Endothelial cell of umbilical vein (primary cell): Measurements from ENCODE around the gene CCNF. TPM values are rescaled to one million over a fixed set of nuclear protein-coding genes. Genes with fewer than 3 reads are reported as not detected.

ENCODE experiments used
- BruUV-seq: library from RNA; stranded (reverse); fragments of 400-500 nt; replicated peaks from 2 replicates; lab custom pipeline; 2021; lab: Mats Ljungman, UMichigan
- CTCF ChIA-PET: fragments of 300-600, 350-600 bp; sonication (Branson Sonifier 250); formaldehyde crosslinking; loops from one replicate; lab custom pipeline; 2021; ENCODE audit warnings: antibody characterized with exemption, inconsistent platforms; lab: Charles Lee
- POLR2A ChIA-PET: fragments of 300-600, 350-600 bp; sonication (Branson Sonifier 250); formaldehyde crosslinking; loops from one replicate; lab custom pipeline; 2021; ENCODE audit warnings: antibody characterized with exemption, inconsistent platforms; lab: Charles Lee
- DNase-seq: peaks from one replicate; pipeline ENCODE4 v3.0.0-alpha.2; 2011; ENCODE audit warnings: low read depth, low spot score
- FAIRE-seq: peaks from 2 replicates; lab custom pipeline; 2011; peaks lifted over from hg19 to GRCh38; lab: Jason Lieb, UNC
- H2AFZ ChIP-seq: 2 replicates; pipeline ENCODE4 v1.6.0; 2012; ENCODE audit warnings: low read depth, low read length, control low read depth, inconsistent platforms
- H3K27ac ChIP-seq: 2 replicates; pipeline ENCODE4 v1.5.1; 2011; ENCODE audit warnings: low read depth, mild to moderate bottlenecking, control low read depth, low read length, moderate library complexity; ENCODE audit not compliant: insufficient read depth
- H3K27me3 ChIP-seq, 2 experiments: 2 replicates each; pipeline versions ENCODE4 v1.6.0 to v1.6.1; 2011; ENCODE audit warnings: low read length in 2 of 2, mixed read lengths in 1 of 2; ENCODE audit not compliant: control insufficient read depth in 2 of 2, insufficient read depth in 2 of 2
- H3K36me3 ChIP-seq, 2 experiments: 2 replicates in 1 of 2; 3 replicates in 1 of 2; pipeline ENCODE4 v1.5.1; 2011; ENCODE audit warnings: low read length in 2 of 2, mild to moderate bottlenecking in 1 of 2, moderate library complexity in 1 of 2; ENCODE audit not compliant: control insufficient read depth in 2 of 2, insufficient read depth in 2 of 2; ENCODE audit errors: extremely low read depth in 1 of 2
- H3K4me1 ChIP-seq: 3 replicates; pipeline ENCODE4 v1.5.1; 2011; ENCODE audit warnings: mild to moderate bottlenecking, low read length; ENCODE audit not compliant: control insufficient read depth, insufficient read depth; ENCODE audit errors: extremely low read depth
- H3K4me2 ChIP-seq: 2 replicates; pipeline ENCODE4 v1.6.1; 2011; ENCODE audit warnings: low read length, control low read depth, mixed read lengths; ENCODE audit not compliant: insufficient read depth
- H3K4me3 ChIP-seq, 3 experiments: fragments of 200-600 bp in 1 of 3; sonication (generic), shearing (Covaris generic) in 1 of 3; replicated peaks in 1 of 3; 2 replicates each; pipeline ENCODE4 v1.5.1; 2011 to 2016; ENCODE audit warnings: control low read depth in 3 of 3, low read length in 3 of 3, mild to moderate bottlenecking in 2 of 3, inconsistent platforms in 1 of 3, low read depth in 1 of 3, moderate library complexity in 1 of 3; ENCODE audit not compliant: insufficient read depth in 1 of 3
- H3K79me2 ChIP-seq: 2 replicates; pipeline ENCODE4 v1.6.0; 2012; ENCODE audit warnings: low read length, inconsistent platforms; ENCODE audit not compliant: control insufficient read depth, insufficient read depth
- H3K9ac ChIP-seq: replicated peaks from 2 replicates; pipeline ENCODE3; 2011; ENCODE audit warnings: low read length, control low read depth; ENCODE audit not compliant: insufficient read depth; ENCODE audit errors: extremely low read depth
- H3K9me1 ChIP-seq: replicated peaks from 3 replicates; pipeline ENCODE4 v1.6.0; 2011; ENCODE audit warnings: mild to moderate bottlenecking, low read length; ENCODE audit not compliant: control insufficient read depth, insufficient read depth; ENCODE audit errors: extremely low read depth
- H3K9me3 ChIP-seq: replicated peaks from 2 replicates; pipeline ENCODE4 v1.5.1; 2012; ENCODE audit warnings: low read length, inconsistent platforms; ENCODE audit not compliant: control insufficient read depth, insufficient read depth
- H4K20me1 ChIP-seq: replicated peaks from 2 replicates; pipeline ENCODE3; 2011; ENCODE audit warnings: mild to moderate bottlenecking, low read length; ENCODE audit not compliant: control insufficient read depth, insufficient read depth; ENCODE audit errors: extremely low read depth
- EZH2 ChIP-seq: IDR thresholded peaks from 2 replicates; pipeline ENCODE4 v1.6.1; 2012; ENCODE audit warnings: borderline replicate concordance, low read depth, mild to moderate bottlenecking, moderate library complexity, low read length, inconsistent platforms; ENCODE audit not compliant: severe bottlenecking
- FOS ChIP-seq: IDR thresholded peaks from 2 replicates; pipeline ENCODE4 v1.6.1; 2011; ENCODE audit warnings: mild to moderate bottlenecking, low read length, moderate library complexity, borderline replicate concordance; ENCODE audit not compliant: insufficient read depth
- GATA2 ChIP-seq: IDR thresholded peaks from 2 replicates; pipeline ENCODE4 v1.7.0; 2011; ENCODE audit warnings: low read depth, mild to moderate bottlenecking, moderate library complexity, mixed read lengths, low read length; ENCODE audit not compliant: insufficient read length, insufficient read depth
- JUN ChIP-seq: IDR thresholded peaks from 2 replicates; pipeline ENCODE4 v1.6.1; 2011; ENCODE audit warnings: borderline replicate concordance, low read depth; ENCODE audit not compliant: insufficient read length, insufficient read depth
- MYC ChIP-seq: IDR thresholded peaks from one replicate; pipeline ENCODE4 v1.6.1; 2011; ENCODE audit warnings: mild to moderate bottlenecking, low read depth, low read length
- POLR2A ChIP-seq: IDR thresholded peaks from 2 replicates; pipeline ENCODE4 v1.6.1; 2012; ENCODE audit warnings: low read depth, mild to moderate bottlenecking, control low read depth, low read length
- POLR2AphosphoS5 ChIP-seq: IDR thresholded peaks from 2 replicates; pipeline ENCODE4 v1.6.1; 2012; ENCODE audit warnings: low read depth, mild to moderate bottlenecking, control low read depth, low read length, moderate library complexity; ENCODE audit not compliant: insufficient read depth
- dilution Hi-C: fragments of 300-500 bp; cut with MboI; formaldehyde crosslinking; loops from one replicate; pipeline ENCODE4 v1.15.0; 2019; ENCODE audit warnings: low sequenced_read_pairs; ENCODE audit not compliant: extremely low pct_ligation_motif_present
- intact Hi-C: fragments of 100-400 bp; cut with micrococcal nuclease; formaldehyde crosslinking; loops from one replicate; pipeline ENCODE4 v1.10.0; 2022
- polyA plus RNA-seq, 4 experiments: library from polyadenylated mRNA; depleted of rRNA in 3 of 4; stranded (reverse) in 3 of 4; unstranded in 1 of 4; fragments of >200 nt; gene quantifications; 2 replicates each; pipeline versions ENCODE4 v1.2.1 to v1.2.3, GENCODE V29; 2011 to 2012; ENCODE audit warnings: missing spikeins in 1 of 4
- total RNA-seq: library from RNA; stranded (reverse); gene quantifications from 2 replicates; pipeline ENCODE4 v1.2.3, GENCODE V29; 2021
- TF ChIP-seq, protein P1 (sequence below): IDR thresholded peaks from 2 replicates; pipeline ENCODE4 v1.6.1; 2011; ENCODE audit not compliant: insufficient read depth, insufficient read length
- TF ChIP-seq, protein P2 (sequence below), 2 donors: IDR thresholded peaks; 1 replicate in 1 of 2; 2 replicates in 1 of 2; pipeline ENCODE4 v1.5.1; 2011; ENCODE audit warnings: low read length in 2 of 2, mild to moderate bottlenecking in 2 of 2, moderate library complexity in 2 of 2, control low read depth in 1 of 2, inconsistent platforms in 1 of 2, low read depth in 1 of 2; ENCODE audit not compliant: insufficient read depth in 1 of 2; ENCODE audit errors: extremely low read depth in 1 of 2

CCNF gene
- total and polyA plus RNA-seq, 2 donors (not counting 3 experiments of a cell fraction or from before 2014, with no cell fraction given) = 13.9 to 48.9 TPM

DNA sequence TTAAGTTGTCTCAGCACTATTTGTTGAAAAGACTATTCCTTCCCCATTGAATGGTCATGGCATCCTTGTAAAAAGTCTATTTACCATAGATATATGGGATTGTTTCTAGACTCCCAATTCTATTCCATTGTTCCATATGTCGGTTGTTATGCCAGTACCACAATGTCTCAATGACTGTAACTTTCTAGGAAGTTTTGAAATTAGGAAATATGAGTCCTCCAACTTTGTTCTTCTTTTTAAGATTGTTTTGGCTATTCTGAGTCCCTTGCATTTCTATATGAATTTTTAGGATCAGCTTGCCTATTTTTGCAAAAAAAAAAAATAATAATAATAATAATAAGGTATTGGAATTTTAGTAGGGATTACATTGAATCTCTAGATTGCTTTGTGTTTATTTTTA, 45.7 kb upstream of the CCNF start:
- Histone ChIP-seq H3K27me3 (peaks cover 7 to 8% of the 10 kb centered on the region in 2 experiments), H3K4me3 (no peak overlapping the region), H3K27ac (no peak overlapping the region), H2AFZ (no peak overlapping the region), H3K9me3 (no peaks in the 10 kb centered on the region), H3K9ac (no peak overlapping the region), H4K20me1 (no peaks in the 10 kb centered on the region), H3K36me3 (no peaks in the 10 kb centered on the region), H3K9me1 (no peaks in the 10 kb centered on the region), H3K4me1 (no peaks in the 10 kb centered on the region), H3K79me2 (no peaks in the 10 kb centered on the region), H3K4me2 (no peak overlapping the region)
- intact Hi-C loops = no loop called here
- BruUV-seq = no TSS peak
- ChIA-PET POLR2A (no interaction called here), CTCF (interaction anchor here (1.4 to 1.8 kb wide), 2 partner anchors 21 to 33 kb away, joined by 3 read pairs; no protein-coding TSS in a partner anchor)
- TF ChIP-seq JUN (no peak), GATA2 (no peak), POLR2A (no peak), MYC (no peak), POLR2AphosphoS5 (no peak), EZH2 (no peak), FOS (no peak)
- TF ChIP-seq, protein P1, sequence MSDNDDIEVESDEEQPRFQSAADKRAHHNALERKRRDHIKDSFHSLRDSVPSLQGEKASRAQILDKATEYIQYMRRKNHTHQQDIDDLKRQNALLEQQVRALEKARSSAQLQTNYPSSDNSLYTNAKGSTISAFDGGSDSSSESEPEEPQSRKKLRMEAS = no peak
- TF ChIP-seq, protein P2, sequence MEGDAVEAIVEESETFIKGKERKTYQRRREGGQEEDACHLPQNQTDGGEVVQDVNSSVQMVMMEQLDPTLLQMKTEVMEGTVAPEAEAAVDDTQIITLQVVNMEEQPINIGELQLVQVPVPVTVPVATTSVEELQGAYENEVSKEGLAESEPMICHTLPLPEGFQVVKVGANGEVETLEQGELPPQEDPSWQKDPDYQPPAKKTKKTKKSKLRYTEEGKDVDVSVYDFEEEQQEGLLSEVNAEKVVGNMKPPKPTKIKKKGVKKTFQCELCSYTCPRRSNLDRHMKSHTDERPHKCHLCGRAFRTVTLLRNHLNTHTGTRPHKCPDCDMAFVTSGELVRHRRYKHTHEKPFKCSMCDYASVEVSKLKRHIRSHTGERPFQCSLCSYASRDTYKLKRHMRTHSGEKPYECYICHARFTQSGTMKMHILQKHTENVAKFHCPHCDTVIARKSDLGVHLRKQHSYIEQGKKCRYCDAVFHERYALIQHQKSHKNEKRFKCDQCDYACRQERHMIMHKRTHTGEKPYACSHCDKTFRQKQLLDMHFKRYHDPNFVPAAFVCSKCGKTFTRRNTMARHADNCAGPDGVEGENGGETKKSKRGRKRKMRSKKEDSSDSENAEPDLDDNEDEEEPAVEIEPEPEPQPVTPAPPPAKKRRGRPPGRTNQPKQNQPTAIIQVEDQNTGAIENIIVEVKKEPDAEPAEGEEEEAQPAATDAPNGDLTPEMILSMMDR (IDR thresholded peaks at IDR 0.05; ENCODE audit: extremely low read depth in 1 of 2, insufficient read depth in 1 of 2, low read depth in 1 of 2, low read length in 2 of 2) = no peak
- DNase-seq (no peak), FAIRE-seq (no peak)
- dilution Hi-C loops = no loop called here
